ENCODE measurements around the gene PCDHB1.

Gene PCDHB1, protein sequence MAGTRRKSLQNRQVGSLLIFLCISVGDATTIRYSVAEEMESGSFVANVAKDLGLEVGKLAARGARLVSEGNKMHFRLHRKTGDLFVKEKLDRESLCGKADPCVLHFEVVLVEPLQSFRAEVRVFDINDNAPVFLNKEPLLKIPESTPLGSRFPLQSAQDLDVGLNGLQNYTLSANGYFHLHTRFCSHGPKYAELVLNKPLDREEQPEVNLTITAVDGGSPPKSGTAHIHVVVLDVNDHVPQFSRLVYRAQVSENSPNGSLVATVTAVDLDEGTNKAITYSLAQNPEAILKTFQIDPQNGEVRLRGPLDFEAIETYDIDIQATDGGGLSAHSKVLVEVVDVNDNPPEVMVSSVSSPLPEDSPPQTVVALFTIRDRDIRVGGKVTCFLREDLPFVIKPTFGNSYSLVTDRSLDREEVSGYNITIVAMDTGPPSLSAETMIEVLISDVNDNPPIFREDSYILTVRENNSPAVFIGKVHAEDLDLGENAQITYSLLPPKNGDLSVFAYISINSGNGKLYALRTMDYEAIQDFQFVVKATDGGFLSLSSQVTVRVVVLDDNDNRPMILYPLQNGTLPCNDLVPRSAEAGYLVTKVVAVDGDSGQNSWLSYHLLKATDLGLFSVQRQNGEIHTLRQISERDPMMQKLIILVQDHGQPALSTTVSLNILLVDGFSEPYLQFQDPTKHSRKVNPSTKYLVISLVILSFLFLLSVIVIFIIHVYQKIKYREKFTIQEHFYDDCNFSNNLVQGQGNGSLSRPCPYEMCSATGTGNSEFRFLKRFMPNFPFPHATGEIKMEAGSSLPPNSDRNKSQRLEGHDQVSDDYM

DNA sequence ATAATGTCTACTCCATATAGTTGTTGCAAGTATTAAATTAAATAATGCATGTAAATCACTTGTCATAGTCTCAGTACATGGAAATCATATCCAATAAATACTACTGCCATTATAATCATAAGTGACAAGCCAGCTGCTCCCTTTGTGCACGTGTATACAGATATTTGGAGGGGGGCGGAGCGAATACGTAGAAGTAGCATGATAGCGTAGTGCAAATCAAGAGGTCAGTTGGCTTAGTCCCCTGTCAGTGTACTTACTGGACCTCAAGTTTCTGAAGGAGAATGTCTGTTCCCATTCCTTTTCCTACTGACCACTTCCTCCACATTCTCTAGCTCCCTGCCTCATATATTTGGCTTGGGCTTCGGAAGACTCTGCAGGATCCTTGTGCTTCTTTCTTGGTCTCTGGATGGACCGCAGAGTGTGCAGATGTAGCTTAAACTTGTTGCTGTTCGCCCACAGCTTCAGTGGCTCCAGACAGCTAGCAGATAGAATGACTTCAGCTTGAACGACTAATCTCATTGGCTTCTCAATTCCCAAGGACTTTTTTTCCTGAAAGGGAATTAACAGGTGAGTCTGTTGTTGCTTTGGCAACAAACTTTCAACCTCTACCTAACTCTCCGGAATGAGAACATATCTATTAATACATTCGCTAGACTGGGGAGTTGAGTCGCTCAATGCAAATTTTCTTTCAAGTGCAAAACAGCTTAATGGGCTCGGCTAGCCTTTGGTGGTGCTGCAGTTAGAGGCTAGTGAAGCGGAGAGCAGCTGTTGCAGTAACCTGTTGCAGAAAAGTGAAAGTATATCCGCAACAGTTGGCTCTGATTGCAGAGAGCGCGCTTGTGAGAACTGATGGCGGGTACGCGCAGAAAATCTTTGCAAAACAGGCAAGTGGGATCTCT is at the start of gene PCDHB1:
Gene PCDHB1, plus strand, starts transcription at position 753 of the 899 bp plus-strand sequence. Its CDS starts 97 bp downstream, at position 850.
- DNase-seq (ENCODE audit: low read depth in 1 of 2, low spot score in 1 of 2): no peak

DNA sequence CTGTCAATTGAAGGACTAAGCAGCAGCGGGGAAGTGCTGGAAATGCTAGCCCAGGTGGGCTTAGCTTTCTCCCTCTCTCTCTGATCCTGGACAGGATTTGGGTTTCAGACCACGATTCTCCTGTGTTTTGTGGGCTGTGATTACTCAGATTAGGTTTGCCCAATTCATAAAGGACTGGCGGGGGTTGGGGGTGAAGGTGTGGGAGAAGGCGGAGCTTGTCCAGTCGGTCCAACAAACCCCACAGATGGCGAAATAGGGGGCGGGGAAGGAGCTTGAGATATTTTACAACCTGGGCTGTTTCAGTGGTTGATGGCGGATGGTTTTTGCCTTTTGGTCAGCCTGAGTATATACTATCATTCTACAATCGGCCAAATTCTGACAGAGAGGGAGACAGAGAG is 49.7 kb upstream of the PCDHB1 start:
- no peak for DNase-seq (ENCODE audit: low read depth in 1 of 2, low spot score in 1 of 2)

DNA sequence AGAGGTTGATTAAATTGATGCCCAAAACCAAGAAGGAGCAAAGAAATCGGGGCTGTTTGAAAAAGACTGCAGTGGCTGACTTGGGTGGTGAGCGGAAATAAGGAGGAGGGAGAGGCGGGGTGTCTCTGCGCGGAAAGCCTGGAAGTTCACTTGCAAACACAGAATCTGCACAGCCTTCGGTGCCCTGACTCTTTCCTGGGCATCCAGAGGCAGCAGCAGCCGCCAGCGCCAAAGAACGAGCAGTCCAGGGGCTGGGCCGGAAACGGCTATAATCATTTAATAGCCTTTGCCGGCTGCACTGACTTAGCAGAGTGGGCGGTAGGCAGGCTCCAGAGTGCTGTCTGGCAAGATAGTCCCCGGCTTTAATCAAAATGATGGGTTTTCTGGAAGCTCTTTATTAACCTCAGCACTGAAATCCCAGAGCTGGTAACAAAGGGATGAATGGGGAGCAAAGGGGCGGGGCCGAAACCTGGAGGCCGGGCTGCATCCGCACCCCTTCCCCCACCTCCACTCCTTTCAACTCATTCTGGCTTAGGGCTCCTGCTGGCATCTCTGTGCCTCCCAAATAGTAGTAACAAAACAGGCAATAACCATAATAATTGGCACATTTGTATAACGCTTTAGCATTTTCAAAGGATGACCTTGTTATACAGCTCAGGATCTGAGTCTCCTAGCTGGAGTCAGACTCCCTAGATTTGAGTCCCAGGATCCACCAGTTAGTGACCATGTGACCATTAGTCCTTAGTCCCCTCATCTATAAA is 49.1 kb upstream of the PCDHB1 start:
- no peak for DNase-seq (ENCODE audit: low read depth in 1 of 2, low spot score in 1 of 2)

DNA sequence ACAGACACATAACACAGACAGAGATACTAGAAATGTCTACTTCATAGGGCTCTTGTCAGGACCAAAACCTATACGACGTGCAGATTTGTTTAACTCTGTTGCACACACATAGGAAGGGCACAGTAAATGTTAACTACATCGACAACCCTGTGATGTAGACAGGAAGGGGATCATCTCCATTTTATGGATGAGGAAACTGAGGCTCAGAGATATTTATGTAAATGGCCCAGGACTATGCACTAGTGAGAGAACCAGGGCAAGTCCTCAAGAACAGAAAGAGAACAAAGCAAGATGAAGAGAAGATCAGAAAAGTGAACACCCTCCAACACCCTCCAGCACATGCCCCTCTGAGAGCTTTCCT is 48.6 kb upstream of the PCDHB1 start:
- DNase-seq (ENCODE audit: low read depth in 1 of 2, low spot score in 1 of 2): no peak

DNA sequence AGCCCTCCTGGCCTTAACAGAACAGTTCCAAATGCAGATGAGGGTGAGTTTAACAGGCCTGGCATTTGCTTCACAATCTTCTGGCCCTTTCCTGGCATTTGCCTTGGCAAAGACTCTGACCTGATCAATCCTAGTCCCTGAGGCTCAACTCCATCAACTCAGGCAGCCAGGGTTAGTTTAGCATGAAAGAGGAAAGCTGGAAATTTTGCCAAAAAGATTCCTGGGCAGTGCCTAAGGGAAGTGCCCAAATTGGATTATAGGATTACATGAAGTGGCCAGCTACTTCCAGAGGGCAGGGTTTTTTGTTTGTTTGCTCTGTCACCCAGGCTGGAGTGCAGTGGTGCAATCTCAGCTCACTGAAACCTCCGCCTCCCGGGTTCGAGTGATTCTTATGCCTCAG is 48.1 kb upstream of the PCDHB1 start:
- DNase-seq (ENCODE audit: low read depth in 1 of 2, low spot score in 1 of 2): no peak

DNA sequence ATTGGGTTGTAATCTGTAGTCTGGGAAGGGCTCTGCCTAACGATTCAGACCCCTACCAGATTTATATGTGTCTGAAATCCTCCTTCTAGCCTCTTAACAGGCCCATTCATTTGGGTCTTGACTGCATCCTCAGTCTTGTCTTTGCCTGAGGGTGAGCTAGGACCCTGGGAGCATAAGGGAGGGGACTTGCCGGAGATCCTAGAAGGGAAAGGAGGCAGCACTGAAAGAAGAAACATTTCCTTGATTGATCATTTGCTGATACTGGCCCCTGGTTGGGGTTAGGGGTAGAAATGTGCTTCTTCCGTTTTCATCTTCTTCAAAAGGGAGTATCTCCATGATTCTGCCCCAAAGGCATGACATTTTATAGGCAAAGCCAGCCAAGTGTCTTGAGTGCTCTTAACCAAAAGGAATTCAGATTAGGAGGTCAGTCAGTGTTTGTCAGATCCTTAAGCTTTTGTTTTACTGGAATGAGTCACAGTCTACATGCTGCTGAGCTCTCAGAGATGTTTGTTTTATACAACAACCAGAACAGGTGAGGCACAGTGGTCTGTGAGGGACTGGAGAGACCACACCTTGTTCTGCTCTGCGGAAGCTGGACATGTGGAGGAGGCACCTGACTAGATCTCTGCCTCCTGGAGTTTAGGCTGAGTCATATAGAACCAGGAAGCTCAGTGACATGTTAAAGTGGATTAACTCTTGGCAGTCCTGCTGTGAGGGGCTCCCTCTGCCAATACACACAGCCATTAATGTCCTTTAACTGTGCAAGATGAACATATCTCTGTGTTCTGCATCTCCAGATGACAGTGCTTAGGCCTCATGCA is 47.2 kb upstream of the PCDHB1 start:
- no peak for DNase-seq (ENCODE audit: low read depth in 1 of 2, low spot score in 1 of 2)

DNA sequence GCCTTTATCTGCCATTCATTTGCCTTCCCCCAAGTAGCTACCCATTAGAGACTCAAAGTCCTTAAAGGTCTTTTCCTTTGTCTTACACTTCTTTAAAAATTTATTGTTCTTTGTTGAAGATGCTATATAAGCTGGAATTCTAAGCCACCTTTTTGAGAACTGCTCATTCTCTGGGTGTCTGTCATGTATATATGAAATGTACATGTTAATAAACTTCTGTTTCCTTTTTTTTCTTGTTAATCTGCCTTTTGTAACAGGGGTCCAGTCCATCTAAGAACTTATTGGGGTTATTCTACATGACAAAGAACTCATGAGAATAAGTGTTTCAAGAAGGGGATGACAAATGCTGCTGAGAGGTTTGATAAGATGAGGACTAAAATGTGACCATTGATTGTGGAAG is 43.4 kb upstream of the PCDHB1 start:
- DNase-seq (ENCODE audit: low read depth in 1 of 2, low spot score in 1 of 2): no peak

DNA sequence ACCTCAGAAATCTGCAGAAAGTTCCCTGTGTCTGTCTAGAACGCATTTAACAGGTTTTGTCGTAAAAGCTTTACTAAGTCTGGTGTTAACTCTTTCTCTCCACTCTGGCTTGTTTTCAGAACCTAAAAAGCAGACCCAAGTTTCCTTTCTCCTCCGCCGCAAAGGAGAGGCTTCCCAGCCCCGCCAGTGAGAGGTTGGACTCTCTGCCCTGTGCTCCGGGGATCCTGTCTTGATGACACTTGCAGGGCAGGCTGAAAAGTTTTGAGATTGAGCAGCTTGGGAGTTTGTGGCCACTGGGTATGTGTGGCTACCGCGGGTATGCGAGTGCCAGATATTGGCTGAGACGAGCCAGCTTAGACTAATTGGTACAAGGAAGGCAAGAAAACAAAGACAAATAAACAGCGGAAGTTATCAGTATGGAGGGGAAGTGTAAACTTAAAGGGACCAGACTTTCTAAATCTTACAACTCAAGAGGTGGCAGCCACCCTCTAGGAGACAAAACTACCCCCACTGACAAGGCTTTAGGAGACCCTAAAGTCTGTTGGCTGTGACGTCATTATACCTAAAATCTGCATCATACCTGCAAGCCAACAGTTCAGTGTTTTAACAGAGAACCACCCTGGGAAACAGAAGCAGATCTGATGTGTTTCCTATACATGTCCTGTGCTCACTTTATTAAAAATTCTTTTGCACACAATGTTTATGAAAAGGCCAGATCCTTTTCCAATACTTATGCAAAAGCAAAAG is 41.0 kb upstream of the PCDHB1 start:
- DNase-seq (ENCODE audit: low read depth in 1 of 2, low spot score in 1 of 2): no peak

DNA sequence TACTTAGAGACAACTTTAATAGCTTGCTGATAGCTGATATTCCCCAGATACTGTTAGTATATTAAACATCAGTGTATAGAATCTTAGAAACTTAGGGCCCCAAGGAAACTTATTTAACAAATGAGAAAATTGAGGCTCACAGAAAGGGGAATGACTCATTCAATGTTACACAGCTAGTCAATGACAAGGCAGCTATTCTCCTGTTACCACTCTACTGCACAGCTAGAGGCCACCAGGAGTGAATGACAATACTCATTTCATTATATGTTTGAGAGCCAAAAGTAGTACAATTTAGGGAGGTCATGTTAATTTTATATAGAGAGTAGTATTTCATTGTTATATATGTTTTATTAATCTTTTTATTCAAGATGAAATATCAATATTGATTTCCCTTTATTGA is 33.2 kb upstream of the PCDHB1 start:
- DNase-seq (ENCODE audit: low read depth in 1 of 2, low spot score in 1 of 2): no peak

DNA sequence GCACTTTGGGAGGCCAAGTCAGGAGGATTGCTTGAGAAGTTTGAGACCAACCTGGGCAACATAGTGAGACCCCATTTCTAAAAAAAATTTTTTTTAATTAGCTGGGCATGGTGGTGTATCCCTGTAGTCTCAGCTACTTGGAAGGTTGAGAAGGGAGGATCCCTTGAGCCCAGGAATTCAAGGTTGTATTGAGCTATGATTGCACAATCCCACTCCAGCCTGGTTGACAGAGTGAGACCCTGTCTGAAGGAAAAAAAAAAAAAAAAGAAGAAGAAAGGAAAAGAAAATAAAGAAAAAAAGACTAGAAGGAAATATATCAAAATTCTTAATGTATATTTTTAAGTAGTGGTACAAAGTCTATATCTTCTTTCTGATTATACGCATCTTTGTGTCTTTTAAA is 28.8 kb upstream of the PCDHB1 start:
- no peak for DNase-seq (ENCODE audit: low read depth in 1 of 2, low spot score in 1 of 2)

DNA sequence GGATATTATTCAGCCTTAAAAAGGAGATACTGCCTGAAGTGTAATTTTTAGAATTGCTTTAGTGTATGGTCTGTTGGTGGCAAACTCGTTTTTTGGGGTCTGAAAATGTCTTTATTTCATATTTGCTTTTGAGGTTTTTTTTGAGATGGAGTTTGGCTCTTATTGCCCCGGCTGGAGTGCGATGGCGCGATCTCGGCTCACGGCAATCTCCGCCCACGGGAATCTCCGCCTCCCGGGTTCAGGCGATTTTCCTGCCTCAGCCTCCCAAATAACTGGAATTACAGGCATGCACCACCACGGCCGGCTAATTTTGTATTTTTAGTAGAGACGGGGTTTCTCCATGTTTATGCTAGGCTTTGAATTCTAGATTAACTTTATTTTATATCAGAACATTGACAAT is 20.2 kb upstream of the PCDHB1 start:
- DNase-seq (ENCODE audit: low read depth in 1 of 2, low spot score in 1 of 2): no peak

DNA sequence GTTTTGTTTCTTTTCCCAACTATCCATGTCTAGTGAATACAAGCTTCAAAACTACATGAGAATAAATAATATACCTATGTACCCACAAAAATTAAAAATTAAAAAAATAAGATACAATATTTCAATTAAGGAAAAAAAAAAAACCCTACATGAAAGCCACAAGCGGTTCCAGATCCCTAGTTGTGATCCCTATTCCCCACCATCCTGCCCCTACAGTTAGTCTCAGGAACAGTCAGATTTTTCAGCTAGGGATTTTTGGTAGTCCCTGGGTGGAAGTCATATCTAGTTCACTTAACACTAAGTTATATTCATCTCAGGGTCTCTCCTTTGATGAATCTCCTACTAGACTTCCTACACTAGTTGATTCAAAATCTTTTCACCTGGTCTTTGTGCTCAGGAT is 18.5 kb upstream of the PCDHB1 start:
- no peak for DNase-seq (ENCODE audit: low read depth in 1 of 2, low spot score in 1 of 2)

DNA sequence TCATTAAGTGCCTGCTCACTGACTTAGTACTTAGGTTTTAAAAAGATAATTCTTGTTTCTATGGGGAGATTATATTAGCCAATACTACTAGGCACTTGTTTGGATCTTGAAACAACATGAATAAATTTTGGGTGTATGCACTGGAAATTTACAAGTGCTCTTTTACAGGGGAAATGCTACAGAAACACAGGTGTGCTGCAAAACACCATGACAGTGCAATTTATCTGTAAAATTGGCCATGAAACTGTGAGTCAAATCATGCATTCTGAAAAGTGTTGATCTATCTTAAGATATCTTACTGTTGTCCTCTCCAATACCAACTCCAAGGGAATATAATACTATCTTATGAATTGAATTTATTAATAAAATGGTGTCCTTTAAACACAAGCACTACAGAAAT is 12.1 kb upstream of the PCDHB1 start:
- DNase-seq (ENCODE audit: low read depth in 1 of 2, low spot score in 1 of 2): no peak

DNA sequence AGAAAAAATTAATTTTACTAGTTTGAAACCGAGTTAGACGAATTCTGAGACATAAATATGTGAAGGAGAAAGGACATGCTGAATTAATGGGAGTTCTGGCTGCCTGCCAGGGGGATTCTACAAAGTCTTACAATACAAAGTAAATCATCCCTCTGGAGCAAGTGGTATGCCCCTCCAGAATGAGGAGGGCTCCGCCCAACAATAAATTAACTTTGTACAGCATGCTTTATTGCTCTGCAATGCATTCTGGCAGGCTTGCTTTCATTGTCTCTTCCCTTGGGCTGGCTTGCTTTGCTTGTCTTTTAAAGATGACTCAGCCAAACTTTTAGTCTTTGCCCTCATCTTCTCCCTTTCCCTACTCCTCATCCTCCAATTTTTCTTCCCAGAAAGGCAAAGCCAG is 11.7 kb upstream of the PCDHB1 start:
- DNase-seq (ENCODE audit: low read depth in 1 of 2, low spot score in 1 of 2): no peak

DNA sequence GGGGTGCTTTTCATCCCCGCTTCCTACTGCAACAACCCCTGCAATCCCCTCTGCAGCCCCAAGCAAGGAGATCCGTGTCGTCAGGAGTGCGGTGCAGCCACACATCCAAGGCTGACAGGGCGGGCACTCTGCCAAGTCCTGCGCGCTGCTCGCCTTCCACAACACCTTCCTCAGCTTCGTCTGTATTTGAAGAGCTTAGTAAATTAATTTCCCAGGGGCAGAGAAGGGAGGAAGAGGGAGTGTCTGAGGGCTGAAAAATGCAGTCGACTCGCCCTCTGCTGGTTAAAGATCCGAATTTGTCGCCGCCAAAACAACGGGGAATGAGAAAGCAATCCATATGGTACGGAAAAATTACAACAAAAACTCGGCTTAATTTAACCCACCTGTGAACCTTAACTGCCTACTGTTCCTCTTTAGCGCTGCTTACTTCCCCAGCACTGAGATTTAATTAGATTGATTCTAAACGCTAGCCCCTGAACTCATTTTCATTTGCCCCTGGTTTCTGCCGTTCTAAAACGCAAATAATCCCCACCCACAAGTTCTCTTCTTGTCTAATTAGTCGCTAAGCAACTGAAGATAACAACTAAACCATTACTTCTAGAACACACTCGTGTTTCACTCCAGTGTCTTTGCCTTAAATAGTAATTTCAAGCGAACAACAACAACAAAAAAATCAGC is 10.9 kb upstream of the PCDHB1 start:
- DNase-seq (ENCODE audit: low read depth in 1 of 2, low spot score in 1 of 2): no peak

DNA sequence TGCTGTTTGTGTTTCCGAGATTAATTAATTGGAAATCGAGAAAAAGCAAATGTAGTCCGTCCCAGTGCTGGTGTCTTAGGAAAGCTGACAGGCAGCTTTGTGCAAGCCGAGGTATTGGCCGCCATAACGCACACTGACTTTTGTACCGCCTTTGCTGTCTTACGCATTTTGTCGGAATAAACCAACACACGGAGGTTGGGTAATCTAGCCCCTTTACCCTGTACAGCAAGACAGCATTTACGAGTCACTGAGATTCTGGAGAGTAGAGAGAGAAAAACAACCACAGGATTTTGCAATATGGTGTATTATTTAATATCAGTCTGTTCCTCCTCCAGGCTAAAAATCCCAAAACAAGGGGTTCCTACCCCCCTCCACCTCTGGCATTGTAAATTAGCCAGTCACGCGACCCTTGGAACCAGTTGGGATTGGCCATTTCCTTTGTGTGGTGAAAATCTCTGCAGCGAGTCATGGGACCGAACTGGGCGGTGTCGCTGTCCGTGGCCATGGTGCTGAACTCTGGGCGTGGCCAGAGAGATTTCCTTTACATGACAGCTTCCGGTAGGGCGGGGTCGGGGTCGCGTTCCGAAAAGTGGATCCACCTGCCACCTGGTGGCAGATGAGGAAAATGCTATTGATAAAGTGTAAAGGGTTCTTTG is 10.3 kb upstream of the PCDHB1 start:
- peak; percentile 24 to 47 for DNase-seq (ENCODE audit: low read depth in 1 of 2, low spot score in 1 of 2)

DNA sequence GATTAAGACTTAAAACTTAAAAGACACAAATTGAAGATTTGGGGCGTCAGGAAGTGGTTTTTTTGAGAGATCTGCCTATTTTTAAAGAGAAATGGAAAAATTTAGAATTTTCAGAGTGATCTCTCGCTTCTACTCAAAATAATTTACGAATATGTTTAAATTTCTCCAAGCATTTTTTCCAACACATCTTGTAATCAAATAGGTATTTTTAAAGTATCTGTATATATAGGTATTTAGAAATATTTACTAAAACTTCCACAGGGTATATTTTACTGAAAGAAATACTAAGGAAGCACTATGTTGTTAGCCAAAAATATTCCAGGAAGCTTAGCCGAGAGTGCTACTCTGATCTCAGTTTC is 9.8 kb upstream of the PCDHB1 start:
- no peak for DNase-seq (ENCODE audit: low read depth in 1 of 2, low spot score in 1 of 2)

DNA sequence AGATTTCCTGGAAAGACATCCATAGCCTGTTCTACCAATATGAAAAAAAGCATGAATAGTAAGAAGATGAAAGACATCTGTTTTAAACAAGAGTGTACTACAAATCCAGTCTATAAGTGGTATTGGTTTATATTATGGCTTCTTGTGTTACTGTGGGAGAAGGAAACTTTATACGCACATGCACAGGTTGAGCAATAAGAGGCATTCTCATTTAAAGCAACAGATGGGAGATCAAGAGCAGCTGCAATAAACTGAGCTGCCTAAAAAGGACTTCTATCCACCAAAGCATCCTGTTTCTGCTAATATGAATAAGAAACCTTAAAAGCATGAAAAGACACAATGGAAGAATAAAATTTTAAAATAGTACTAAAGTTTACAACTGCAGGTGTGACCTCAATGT is 8.6 kb upstream of the PCDHB1 start:
- no peak for DNase-seq (ENCODE audit: low read depth in 1 of 2, low spot score in 1 of 2)
